ENCODE data around the gene ASTN2.

- TF ChIP-seq POLR2AphosphoS5 (IDR thresholded peaks at IDR 0.05; ENCODE audit: insufficient read depth, low read depth, low read length) (no peak), CTCF (IDR thresholded peaks at IDR 0.05; ENCODE audit: extremely low read depth in 1 of 2, insufficient read depth in 1 of 2, low read depth in 1 of 2, low read length in 2 of 2) (no peak), EZH2 (IDR thresholded peaks at IDR 0.05; ENCODE audit: borderline replicate concordance, low read depth, low read length, severe bottlenecking) (no peak), POLR2A (IDR thresholded peaks at IDR 0.05; ENCODE audit: low read depth, low read length) (no peak), MYC (IDR thresholded peaks at IDR 0.05; ENCODE audit: low read depth, low read length) (no peak), MAX (IDR thresholded peaks at IDR 0.05; ENCODE audit: insufficient read depth, insufficient read length) (no peak)
Measured at GRCh38 chr9:116653348-116654058, 761.4 kb downstream of the ASTN2 start.

All from endothelial cell of umbilical vein (primary cell).